ENCODE measurements around the gene EIF1.

DNA sequence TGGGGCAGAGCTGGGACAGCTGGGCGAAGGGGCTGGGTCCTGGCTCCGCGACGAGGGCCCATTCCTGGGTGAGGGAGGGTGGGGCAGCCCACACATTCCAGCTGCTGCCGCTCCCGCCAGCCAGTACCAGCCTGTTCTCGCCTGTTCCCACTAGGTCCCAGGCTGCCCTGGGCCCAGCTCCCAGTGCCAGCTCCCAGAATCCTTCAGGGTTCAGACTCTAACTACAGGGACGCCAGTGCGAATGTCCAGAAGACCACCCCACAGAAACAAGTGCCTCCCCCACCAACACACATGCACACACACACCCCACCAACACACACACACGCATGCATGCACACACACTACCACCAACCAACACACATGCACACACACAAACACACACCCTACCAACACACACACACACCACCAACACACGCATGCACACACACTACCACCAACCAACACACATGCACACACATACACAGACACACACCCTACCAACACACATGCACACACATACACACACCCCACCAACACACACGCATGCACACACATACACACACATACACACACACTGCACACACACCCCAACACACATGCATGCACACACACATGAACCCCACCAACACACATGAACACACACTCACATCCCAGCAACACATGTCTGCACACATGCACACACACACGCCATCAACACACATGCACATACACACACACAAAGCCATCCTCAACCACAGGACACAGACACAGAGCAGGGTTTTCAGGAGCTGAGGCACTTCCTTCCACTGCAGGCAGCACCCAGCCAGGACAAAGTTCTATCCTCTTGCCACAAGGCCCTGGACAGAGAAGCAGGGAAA, 36.8 kb upstream of the EIF1 start:
- no peak for TF ChIP-seq CTCF (conservative IDR thresholded peaks at IDR 0.05; ENCODE audit: low read depth in 2 of 2)
- no peak for TF ChIP-seq EZH2 (IDR thresholded peaks at IDR 0.05; ENCODE audit: low read depth, unreplicated experiment)
- TF ChIP-seq REST (IDR thresholded peaks at IDR 0.05; ENCODE audit: unreplicated experiment) = no peak

Data from GM23338 (cell line).